HL-60 (cell line): ENCODE measurements around the gene SBF1.

Source experiments
- CTCF ChIP-seq: IDR thresholded peaks from one replicate; pipeline ENCODE4 v1.5.1; 2011; ENCODE audit warnings: low read length, control low read depth, inconsistent platforms; ENCODE audit not compliant: insufficient read depth
- GABPA ChIP-seq: IDR thresholded peaks from 2 replicates; pipeline ENCODE4 v1.6.1; 2012; ENCODE audit warnings: low read depth
- POLR2AphosphoS5 ChIP-seq: IDR thresholded peaks from 2 replicates; pipeline ENCODE4 v1.6.1; 2012; ENCODE audit warnings: low read depth
- REST ChIP-seq: IDR thresholded peaks from 2 replicates; pipeline ENCODE4 v1.6.1; 2012; ENCODE audit warnings: low read depth; ENCODE audit not compliant: insufficient replicate concordance

GRCh38 chr22:50519151-50519550, 44.3 kb upstream of the SBF1 start:
- TF ChIP-seq CTCF (no peak), GABPA (no peak), REST (no peak), POLR2AphosphoS5 (no peak)
